H9 (cell line): ENCODE results near the gene ROBO1. TPM values are rescaled to one million over a fixed set of nuclear protein-coding genes. Genes with fewer than 3 reads are reported as not detected.

Source experiments
- DNase-seq: peaks from one replicate; pipeline ENCODE4 v3.0.0-alpha.2; 2017
- H2AFZ ChIP-seq: one replicate; pipeline ENCODE4 v1.6.1; 2013; ENCODE audit warnings: mild to moderate bottlenecking, low read length, control low read depth, moderate library complexity
- H2AK5ac ChIP-seq: 2 replicates; pipeline ENCODE4 v1.6.1; 2013; ENCODE audit warnings: low read length, control low read depth, mixed read lengths; ENCODE audit not compliant: insufficient read length
- H2BK120ac ChIP-seq: one replicate; pipeline ENCODE4 v1.6.1; 2013; ENCODE audit warnings: low read depth, mild to moderate bottlenecking, low read length, control low read depth, inconsistent platforms; ENCODE audit not compliant: poor library complexity, severe bottlenecking
- H2BK12ac ChIP-seq: 2 replicates; pipeline ENCODE4 v1.6.1; 2013; ENCODE audit warnings: low read length, control low read depth, mixed read lengths, low read depth; ENCODE audit not compliant: insufficient read length
- H2BK15ac ChIP-seq: 2 replicates; pipeline ENCODE4 v1.6.1; 2013; ENCODE audit warnings: low read depth, low read length, control low read depth
- H2BK20ac ChIP-seq: one replicate; pipeline ENCODE4 v1.6.1; 2013; ENCODE audit warnings: low read depth, mild to moderate bottlenecking, low read length, control low read depth, inconsistent platforms; ENCODE audit not compliant: poor library complexity, severe bottlenecking
- H2BK5ac ChIP-seq: 2 replicates; pipeline ENCODE4 v1.6.1; 2013; ENCODE audit warnings: low read length, control low read depth, mixed read lengths; ENCODE audit not compliant: insufficient read length
- H3K14ac ChIP-seq: 2 replicates; pipeline ENCODE4 v1.6.1; 2013; ENCODE audit warnings: low read length, control low read depth; ENCODE audit not compliant: insufficient read depth
- H3K18ac ChIP-seq: 2 replicates; pipeline ENCODE4 v1.6.1; 2013; ENCODE audit warnings: low read depth, mild to moderate bottlenecking, mixed read lengths, low read length, control low read depth; ENCODE audit not compliant: insufficient read length
- H3K23ac ChIP-seq: 2 replicates; pipeline ENCODE4 v1.6.1; 2013; ENCODE audit warnings: low read length, control low read depth, mixed read lengths, low read depth; ENCODE audit not compliant: insufficient read length
- H3K23me2 ChIP-seq: 2 replicates; pipeline ENCODE4 v1.6.1; 2013; ENCODE audit warnings: low read depth, mild to moderate bottlenecking, mixed read lengths, low read length, control low read depth; ENCODE audit not compliant: insufficient read length, poor library complexity, severe bottlenecking
- H3K27ac ChIP-seq: 2 replicates; pipeline ENCODE4 v1.5.1; 2013; ENCODE audit warnings: low read length, control low read depth, mixed read lengths, low read depth; ENCODE audit not compliant: insufficient read length
- H3K27me3 ChIP-seq: 2 replicates; pipeline ENCODE4 v1.6.1; 2013; ENCODE audit warnings: low read length, control low read depth, inconsistent platforms; ENCODE audit not compliant: insufficient read depth
- H3K4ac ChIP-seq: 2 replicates; pipeline ENCODE4 v1.6.1; 2013; ENCODE audit warnings: low read depth, mild to moderate bottlenecking, control low read depth, inconsistent platforms, low read length, moderate library complexity
- H3K4me1 ChIP-seq: 2 replicates; pipeline ENCODE4 v1.6.1; 2013; ENCODE audit warnings: low read length, control low read depth, inconsistent platforms; ENCODE audit not compliant: insufficient read depth
- H3K4me2 ChIP-seq: 2 replicates; pipeline ENCODE4 v1.6.1; 2013; ENCODE audit warnings: low read length, control low read depth, mixed read lengths; ENCODE audit not compliant: insufficient read length, insufficient read depth
- H3K56ac ChIP-seq: 2 replicates; pipeline ENCODE4 v1.6.1; 2013; ENCODE audit warnings: low read depth, mild to moderate bottlenecking, mixed read lengths, low read length, control low read depth; ENCODE audit not compliant: insufficient read length
- H3K79me1 ChIP-seq: 2 replicates; pipeline ENCODE4 v1.6.1; 2013; ENCODE audit warnings: low read depth, mild to moderate bottlenecking, moderate library complexity, low read length, control low read depth, inconsistent platforms; ENCODE audit not compliant: insufficient read depth, poor library complexity, severe bottlenecking
- H3K79me2 ChIP-seq: 2 replicates; pipeline ENCODE4 v1.6.1; 2013; ENCODE audit warnings: low read length, control low read depth, inconsistent platforms; ENCODE audit not compliant: insufficient read depth
- H3K9ac ChIP-seq: 2 replicates; pipeline ENCODE4 v1.6.1; 2013; ENCODE audit warnings: low read length, control low read depth, mixed read lengths; ENCODE audit not compliant: insufficient read length; ENCODE audit errors: extremely low read depth
- H3K9me3 ChIP-seq: one replicate; pipeline ENCODE4 v1.6.1; 2013; ENCODE audit warnings: low read depth, low read length, inconsistent platforms; ENCODE audit not compliant: control insufficient read depth
- H3T11ph ChIP-seq: one replicate; pipeline ENCODE4 v1.6.1; 2013; ENCODE audit warnings: mild to moderate bottlenecking, low read length, control low read depth, inconsistent platforms
- H4K20me1 ChIP-seq: one replicate; pipeline ENCODE4 v1.6.1; 2013; ENCODE audit not compliant: control insufficient read depth, insufficient read length, insufficient read depth
- H4K5ac ChIP-seq: 2 replicates; pipeline ENCODE4 v1.6.1; 2013; ENCODE audit warnings: low read depth, mild to moderate bottlenecking, mixed read lengths, low read length, control low read depth; ENCODE audit not compliant: insufficient read length
- H4K8ac ChIP-seq: replicated peaks from 2 replicates; pipeline ENCODE4 v1.6.1; 2013; ENCODE audit warnings: low read length, control low read depth, mixed read lengths, low read depth; ENCODE audit not compliant: insufficient read length
- H4K91ac ChIP-seq: 2 replicates; pipeline ENCODE4 v1.6.1; 2013; ENCODE audit warnings: low read depth, mild to moderate bottlenecking, moderate library complexity, mixed read lengths, low read length, control low read depth; ENCODE audit not compliant: insufficient read length
- H3K27ac Mint-ChIP-seq, 3 experiments: 2 replicates in 2 of 3; 3 replicates in 1 of 3; pipeline ENCODE4 v1.8.0; 2020 to 2021; ENCODE audit warnings: mixed read lengths in 3 of 3, mild to moderate bottlenecking in 1 of 3, moderate library complexity in 1 of 3
- H3K27me3 Mint-ChIP-seq: 2 replicates; pipeline ENCODE4 v1.8.0; 2021; ENCODE audit warnings: low read depth, mild to moderate bottlenecking, moderate library complexity, mixed read lengths
- H3K36me3 Mint-ChIP-seq, 3 experiments: 2 replicates in 2 of 3; 3 replicates in 1 of 3; pipeline ENCODE4 v1.8.0; 2020 to 2021; ENCODE audit warnings: low read depth in 3 of 3, mixed read lengths in 3 of 3; ENCODE audit not compliant: insufficient read depth in 1 of 3
- H3K4me1 Mint-ChIP-seq, 2 experiments: 2 replicates each; pipeline ENCODE4 v1.8.0; 2020; ENCODE audit warnings: mixed read lengths in 2 of 2
- H3K4me3 Mint-ChIP-seq, 2 experiments: 2 replicates in 1 of 2; 3 replicates in 1 of 2; pipeline ENCODE4 v1.8.0; 2020 to 2021; ENCODE audit warnings: mild to moderate bottlenecking in 2 of 2, mixed read lengths in 2 of 2, moderate library complexity in 1 of 2
- H3K9me3 Mint-ChIP-seq, 2 experiments: 2 replicates in 1 of 2; 3 replicates in 1 of 2; pipeline ENCODE4 v1.8.0; 2020; ENCODE audit warnings: mild to moderate bottlenecking in 2 of 2, mixed read lengths in 2 of 2, moderate library complexity in 1 of 2
- CTCF ChIP-seq: fragments of 200-600 bp; sonication (generic); conservative IDR thresholded peaks from 3 replicates; pipeline ENCODE4 v1.8.0; 2021; ENCODE audit warnings: antibody characterized with exemption, mild to moderate bottlenecking
- WGBS: extraction: QIAGEN DNeasy Blood & Tissue Kit; methylation state at CpG from one replicate; pipeline ENCODE4 v1.1.7; 2013; ENCODE audit warnings: missing lambda C conversion rate, low lambda C conversion rate, mixed read lengths; ENCODE audit not compliant: insufficient read length; ENCODE audit errors: extremely low coverage; 5-methylcytosine and 5-hydroxymethylcytosine counted together
- total RNA-seq: library from RNA; stranded (reverse); gene quantifications from 2 replicates; pipeline ENCODE4 v1.2.1, GENCODE V29; 2021

The ROBO1 gene
- total RNA-seq, 1 experiment from 2014 or later = 62.7 TPM

- no peaks in the 10 kb centered on the region for H4K20me1 ChIP-seq
- no peak overlapping the region for H4K91ac ChIP-seq
- no peak overlapping the region for H4K5ac ChIP-seq
- Mint-ChIP-seq H3K4me3 (no peak overlapping the region), H3K27me3 (no peaks in the 10 kb centered on the region), H3K4me1 (peaks cover 12% of the 10 kb centered on the region in 2 experiments), H3K9me3 (no peaks in the 10 kb centered on the region), H3K36me3 (peaks cover 0 to 4% (median 0%) of the 10 kb centered on the region in 3 experiments; a peak in 1 of 7 replicates), H3K27ac (no peak overlapping the region)
- no peak overlapping the region for H3K56ac ChIP-seq
- H2BK12ac ChIP-seq = no peak overlapping the region
- H3K27ac ChIP-seq = no peak overlapping the region
- H3K9ac ChIP-seq = no peak overlapping the region
- H2BK120ac ChIP-seq = no peak overlapping the region
- no peak overlapping the region for H3K4ac ChIP-seq
- no peak overlapping the region for H4K8ac ChIP-seq
- H2BK20ac ChIP-seq = no peak overlapping the region
- no peak overlapping the region for H2AFZ ChIP-seq
- H3K79me1 ChIP-seq = no peaks in the 10 kb centered on the region
- H2BK5ac ChIP-seq = no peak overlapping the region
- no peak overlapping the region for H2AK5ac ChIP-seq
- no peak overlapping the region for H3T11ph ChIP-seq
- H3K23ac ChIP-seq = no peak overlapping the region
- no peak for DNase-seq
- no peak for TF ChIP-seq CTCF
- no peak overlapping the region for H3K14ac ChIP-seq
- no peak overlapping the region for H3K18ac ChIP-seq
- no peaks in the 10 kb centered on the region for H3K4me1 ChIP-seq
- no peaks in the 10 kb centered on the region for H3K9me3 ChIP-seq
- 0 out of 2 replicates have a peak, but pooled peaks cover 3% of the 10 kb centered on the region for H3K79me2 ChIP-seq
- H2BK15ac ChIP-seq = no peak overlapping the region
- no CpG with 5 or more reads among the region's 4 CpGs for WGBS
- H3K27me3 ChIP-seq = no peaks in the 10 kb centered on the region
- no peak overlapping the region for H3K4me2 ChIP-seq
- H3K23me2 ChIP-seq = no peaks in the 10 kb centered on the region
Observed at GRCh38 chr3:78911394-78911793, 856.4 kb downstream of the ROBO1 start.
